Hepatocyte (in vitro differentiated cells): Measurements from ENCODE around the gene URM1. TPM values are rescaled to one million over a fixed set of nuclear protein-coding genes. Genes with fewer than 3 reads are reported as not detected.
A peak's percentile ranks its signal among the peaks of the same experiment; 100 is the strongest.

Experiments used
- DNase-seq: peaks from one replicate; pipeline ENCODE4 v3.0.0-alpha.2; 2016; ENCODE audit warnings: low spot score
- H2AFZ ChIP-seq: fragments of 200-600 bp; sonication (generic); 2 replicates; pipeline ENCODE4 v1.6.0; 2016; ENCODE audit warnings: antibody characterized with exemption, mild to moderate bottlenecking
- H3K27ac ChIP-seq: fragments of 200-600 bp; sonication (generic); 2 replicates; pipeline ENCODE4 v1.5.1; 2016; ENCODE audit warnings: mild to moderate bottlenecking
- H3K27me3 ChIP-seq: fragments of 200-600 bp; sonication (generic); 2 replicates; pipeline ENCODE4 v1.6.1; 2016
- H3K36me3 ChIP-seq: fragments of 200-600 bp; sonication (generic); replicated peaks from 2 replicates; pipeline ENCODE4 v1.5.1; 2016; ENCODE audit warnings: low read depth; ENCODE audit not compliant: insufficient read depth
- H3K4me1 ChIP-seq: fragments of 200-600 bp; sonication (generic); 2 replicates; pipeline ENCODE4 v1.5.1; 2016; ENCODE audit warnings: mild to moderate bottlenecking, moderate library complexity; ENCODE audit not compliant: insufficient read depth
- H3K4me2 ChIP-seq: fragments of 200-600 bp; sonication (generic); 2 replicates; pipeline ENCODE4 v1.6.0; 2016
- H3K4me3 ChIP-seq: fragments of 200-600 bp; sonication (generic); 2 replicates; pipeline ENCODE4 v1.5.1; 2016; ENCODE audit warnings: mild to moderate bottlenecking
- H3K79me2 ChIP-seq: fragments of 200-600 bp; sonication (generic); 2 replicates; pipeline ENCODE4 v1.6.0; 2017; ENCODE audit warnings: mild to moderate bottlenecking
- H3K9me2 ChIP-seq: fragments of 200-600 bp; sonication (generic); replicated peaks from 2 replicates; pipeline ENCODE4 v1.6.0; 2017; ENCODE audit warnings: mild to moderate bottlenecking; ENCODE audit not compliant: insufficient read depth
- H3K9me3 ChIP-seq: fragments of 200-600 bp; sonication (generic); 2 replicates; pipeline ENCODE4 v1.5.1; 2016; ENCODE audit warnings: low read depth, mild to moderate bottlenecking
- H4K20me1 ChIP-seq: fragments of 200-600 bp; sonication (generic); 2 replicates; pipeline ENCODE4 v1.6.0; 2016; ENCODE audit warnings: mild to moderate bottlenecking; ENCODE audit not compliant: insufficient read depth, poor library complexity, severe bottlenecking
- EZH2 ChIP-seq: fragments of 200-600 bp; sonication (generic); IDR thresholded peaks from 2 replicates; pipeline ENCODE4 v1.6.1; 2016; ENCODE audit warnings: antibody characterized with exemption, mild to moderate bottlenecking, borderline replicate concordance
- EZH2phosphoT487 ChIP-seq: fragments of 200-600 bp; sonication (generic); IDR thresholded peaks from one replicate; pipeline ENCODE4 v1.6.1; 2018; ENCODE audit warnings: antibody characterized with exemption, mild to moderate bottlenecking, low read depth, moderate library complexity; ENCODE audit not compliant: unreplicated experiment, severe bottlenecking
- WGBS: methylation state at CpG from one replicate; pipeline ENCODE4 v1.1.6; 2016; ENCODE audit warnings: low lambda C conversion rate; ENCODE audit errors: missing lambda C conversion rate; 5-methylcytosine and 5-hydroxymethylcytosine counted together
- polyA plus RNA-seq: library from polyadenylated mRNA; unstranded; fragments of >200 nt; fragmentation: Nextera tagmentation; extraction: Ambion mirVana; gene quantifications from 2 replicates; pipeline ENCODE4 v1.2.1, GENCODE V29; 2016
- total RNA-seq: library from RNA; depleted of rRNA; stranded (reverse); fragments of >200 nt; gene quantifications from 2 replicates; pipeline ENCODE4 v1.2.3, GENCODE V29; 2014
- TF ChIP-seq, protein P1 (sequence below): fragments of 200-600 bp; sonication (generic); IDR thresholded peaks from 2 replicates; pipeline ENCODE4 v1.5.1; 2016; ENCODE audit warnings: antibody characterized with exemption, mild to moderate bottlenecking; ENCODE audit not compliant: poor library complexity

URM1 gene
- total and polyA plus RNA-seq, 2 experiments from 2014 or later: 32.7 to 55.7 TPM

DNA sequence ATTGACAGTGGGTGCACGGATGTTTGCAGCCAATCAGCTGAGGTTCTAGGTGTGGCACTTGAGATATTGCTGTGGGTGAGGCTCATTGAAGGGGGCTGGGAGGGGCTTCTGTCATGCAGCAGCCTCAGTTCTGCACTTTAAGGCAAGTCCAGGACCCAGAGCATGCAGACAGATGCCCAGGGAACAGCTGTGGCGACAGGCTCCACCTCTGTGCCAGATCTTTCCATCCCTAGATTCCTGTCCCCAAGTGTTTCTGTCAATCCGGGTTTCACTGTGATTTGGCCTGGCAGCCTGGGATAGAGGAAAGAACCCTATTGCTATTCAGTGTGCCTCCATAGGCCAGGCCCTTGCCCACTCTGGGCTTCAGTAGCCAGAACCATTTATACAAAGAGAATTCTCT, 28.7 kb downstream of the URM1 start:
- TF ChIP-seq EZH2 (no peak), EZH2phosphoT487 (no peak)
- TF ChIP-seq, protein P1, sequence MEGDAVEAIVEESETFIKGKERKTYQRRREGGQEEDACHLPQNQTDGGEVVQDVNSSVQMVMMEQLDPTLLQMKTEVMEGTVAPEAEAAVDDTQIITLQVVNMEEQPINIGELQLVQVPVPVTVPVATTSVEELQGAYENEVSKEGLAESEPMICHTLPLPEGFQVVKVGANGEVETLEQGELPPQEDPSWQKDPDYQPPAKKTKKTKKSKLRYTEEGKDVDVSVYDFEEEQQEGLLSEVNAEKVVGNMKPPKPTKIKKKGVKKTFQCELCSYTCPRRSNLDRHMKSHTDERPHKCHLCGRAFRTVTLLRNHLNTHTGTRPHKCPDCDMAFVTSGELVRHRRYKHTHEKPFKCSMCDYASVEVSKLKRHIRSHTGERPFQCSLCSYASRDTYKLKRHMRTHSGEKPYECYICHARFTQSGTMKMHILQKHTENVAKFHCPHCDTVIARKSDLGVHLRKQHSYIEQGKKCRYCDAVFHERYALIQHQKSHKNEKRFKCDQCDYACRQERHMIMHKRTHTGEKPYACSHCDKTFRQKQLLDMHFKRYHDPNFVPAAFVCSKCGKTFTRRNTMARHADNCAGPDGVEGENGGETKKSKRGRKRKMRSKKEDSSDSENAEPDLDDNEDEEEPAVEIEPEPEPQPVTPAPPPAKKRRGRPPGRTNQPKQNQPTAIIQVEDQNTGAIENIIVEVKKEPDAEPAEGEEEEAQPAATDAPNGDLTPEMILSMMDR: no peak
- Histone ChIP-seq H3K27me3 (peaks cover 39% of the 10 kb centered on the region), H4K20me1 (no peaks in the 10 kb centered on the region)

DNA sequence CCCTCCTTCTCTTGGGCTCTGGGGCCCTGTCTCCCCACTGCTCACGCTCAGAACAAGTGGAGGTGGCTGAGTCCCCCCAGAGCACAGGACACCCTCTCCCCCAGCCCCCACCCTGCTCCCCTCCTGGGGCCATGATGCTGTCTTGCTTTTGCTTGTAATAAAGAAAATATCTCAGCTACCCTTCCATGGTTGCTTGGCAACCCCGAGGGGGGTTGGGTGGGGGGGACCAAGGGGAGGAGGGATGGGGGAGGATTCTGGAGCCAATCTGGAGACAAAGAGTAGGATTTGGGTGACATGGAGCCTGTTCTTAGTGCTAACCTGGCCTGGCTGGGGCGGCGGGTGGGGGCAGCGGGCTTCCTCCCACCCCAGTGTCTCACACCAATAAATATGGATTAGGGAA, 33.4 kb downstream of the URM1 start:
- TF ChIP-seq EZH2: no peak
- TF ChIP-seq, protein P1: no peak
- TF ChIP-seq EZH2phosphoT487: no peak
- 76% methylated on average over 3 of the region's 5 CpGs for WGBS
- H3K4me2 ChIP-seq: no peak overlapping the region
- no peak overlapping the region for H3K4me3 ChIP-seq
- H3K4me1 ChIP-seq: no peaks in the 10 kb centered on the region
- no peak overlapping the region for H3K27ac ChIP-seq
- H3K79me2 ChIP-seq: no peaks in the 10 kb centered on the region
- DNase-seq: no peak
- H3K9me2 ChIP-seq: no peaks in the 10 kb centered on the region
- no peaks in the 10 kb centered on the region for H3K36me3 ChIP-seq
- H2AFZ ChIP-seq: no peak overlapping the region
- no peaks in the 10 kb centered on the region for H3K9me3 ChIP-seq
- no peaks in the 10 kb centered on the region for H4K20me1 ChIP-seq
- peaks cover 22% of the 10 kb centered on the region for H3K27me3 ChIP-seq

More for the DNA sequence above, 28.7 kb downstream of the URM1 start:
- Histone ChIP-seq H3K36me3 (no peaks in the 10 kb centered on the region), H3K4me1 (no peaks in the 10 kb centered on the region), H3K4me3 (no peak overlapping the region), H3K9me3 (no peaks in the 10 kb centered on the region), H3K9me2 (no peaks in the 10 kb centered on the region), H3K27ac (no peak overlapping the region), H2AFZ (no peak overlapping the region), H3K4me2 (no peak overlapping the region), H3K79me2 (no peaks in the 10 kb centered on the region)
- no peak for DNase-seq
- 72% methylated on average over 3 of the region's 3 CpGs for WGBS

DNA sequence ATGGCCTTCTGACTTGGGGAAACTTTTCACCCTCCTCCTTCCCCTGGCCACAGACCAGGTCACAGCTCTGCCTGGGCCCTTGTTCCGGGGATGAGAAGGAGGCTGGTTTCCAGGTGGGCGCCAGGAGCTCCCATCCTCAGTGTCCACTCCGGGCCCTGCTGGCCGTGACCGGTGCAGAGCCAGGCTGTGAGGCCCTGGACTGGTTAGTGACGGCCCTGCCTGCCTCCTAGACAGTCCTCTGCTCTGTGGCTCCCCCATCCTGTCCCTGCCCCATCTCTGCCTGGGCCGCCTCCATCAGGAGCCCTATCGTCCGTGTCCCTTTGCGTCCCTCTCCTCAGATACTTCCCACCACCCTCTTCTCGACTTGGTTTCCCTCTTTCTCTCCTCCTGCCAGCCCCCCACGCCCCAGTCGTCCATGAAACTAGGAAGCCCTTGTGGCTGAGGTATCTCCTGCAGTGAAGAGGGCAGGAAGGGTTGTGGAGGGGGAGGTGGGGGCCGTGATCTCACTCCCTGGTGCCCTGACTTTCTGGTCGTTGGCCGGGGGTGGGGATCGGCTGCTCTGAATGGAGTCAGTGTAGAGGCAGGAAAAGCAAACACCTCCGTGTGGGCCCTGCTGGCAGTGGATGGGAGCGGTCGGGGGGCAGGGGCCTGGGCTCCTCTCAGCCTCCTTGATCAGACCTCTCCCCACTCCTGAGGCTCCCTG, 34.1 kb downstream of the URM1 start:
- H4K20me1 ChIP-seq: no peaks in the 10 kb centered on the region
- WGBS: 68% methylated on average over 16 of the region's 20 CpGs
- H3K27me3 ChIP-seq: peaks cover 21% of the 10 kb centered on the region
- no peaks in the 10 kb centered on the region for H3K9me2 ChIP-seq
- H3K4me3 ChIP-seq: no peak overlapping the region
- H3K4me2 ChIP-seq: no peak overlapping the region
- no peak overlapping the region for H2AFZ ChIP-seq
- no peaks in the 10 kb centered on the region for H3K9me3 ChIP-seq
- TF ChIP-seq EZH2 (no peak), EZH2phosphoT487 (no peak)
- TF ChIP-seq, protein P1: no peak
- no peaks in the 10 kb centered on the region for H3K36me3 ChIP-seq
- H3K79me2 ChIP-seq: no peaks in the 10 kb centered on the region
- H3K4me1 ChIP-seq: no peaks in the 10 kb centered on the region
- H3K27ac ChIP-seq: no peak overlapping the region
- DNase-seq: peak; percentile 4
